HG02678 (cell line): Measurements from ENCODE around the gene PSMB2.

Experiments
- ATAC-seq: cut with Tn5 transposase; IDR thresholded peaks from one replicate; pipeline ENCODE4 v1.9.1; 2021; ENCODE audit warnings: mild to moderate bottlenecking, moderate library complexity; ENCODE audit not compliant: unreplicated experiment

The PSMB2 gene

GRCh38 chr1:35557611-35558373 is 83.5 kb downstream of the PSMB2 start, which contains the start of gene NCDN:
NCDN (plus strand) TSS chr1:35557799; CDS start chr1:35558191, 392 bp downstream.
- peak; percentile 84 for ATAC-seq

- ATAC-seq: peak; percentile 81
Observed at GRCh38 chr1:35557118-35557610, 84.2 kb downstream of the PSMB2 start, which contains the start of gene KIAA0319L. KIAA0319L (minus strand) TSS chr1:35557403; CDS start chr1:35554491, 2,912 bp downstream.

GRCh38 chr1:35556484-35557117 is 84.7 kb downstream of the PSMB2 start:
- no peak for ATAC-seq

GRCh38 chr1:35555601-35556477 is 85.5 kb downstream of the PSMB2 start:
- ATAC-seq: no peak

DNA sequence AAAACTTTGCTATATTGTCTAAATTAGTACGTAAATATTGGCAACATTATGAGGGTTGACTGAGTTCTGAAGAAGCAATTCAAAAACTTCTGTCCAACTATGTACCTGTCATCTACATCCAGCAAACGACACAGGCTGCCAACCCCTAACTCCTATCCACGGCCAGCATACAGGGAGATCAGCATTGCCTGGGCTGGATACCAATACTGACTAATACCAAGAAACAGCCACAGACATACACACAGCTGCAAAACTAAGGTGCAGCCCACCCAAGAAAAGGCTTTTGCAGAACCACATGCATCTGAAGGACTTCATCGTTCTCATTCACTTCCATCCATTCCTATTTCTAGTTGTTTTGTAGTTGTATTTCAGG is 86.1 kb downstream of the PSMB2 start:
- no peak for ATAC-seq

- ATAC-seq: no peak
Observed at GRCh38 chr1:35554266-35555211, 86.8 kb downstream of the PSMB2 start.

DNA sequence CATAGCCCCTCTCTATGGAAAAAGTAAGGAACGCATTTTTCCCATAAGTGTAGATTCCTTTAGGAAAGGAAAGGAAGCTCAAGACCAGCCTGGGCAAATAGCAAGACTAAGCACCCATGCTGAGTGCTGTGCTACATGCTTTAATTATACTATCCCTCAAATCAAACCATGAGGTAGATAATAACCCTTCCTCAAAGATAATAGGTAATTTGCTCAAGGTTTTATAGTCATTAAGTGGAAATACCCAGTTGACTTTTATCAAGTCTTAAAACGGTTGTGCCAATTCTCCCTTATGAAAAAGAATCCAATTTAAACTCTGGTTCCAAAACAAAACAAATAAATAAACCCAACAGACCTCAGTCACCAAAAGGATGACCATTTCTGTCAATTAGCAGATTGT is 87.5 kb downstream of the PSMB2 start:
- ATAC-seq: no peak
